Measurements from ENCODE around the gene P2RY12. TPM values are rescaled to one million over a fixed set of nuclear protein-coding genes. Genes with fewer than 3 reads are reported as not detected.

Gene P2RY12
- total and polyA plus RNA-seq, 2 of the 8 experiments (the other 6 are each of a cell fraction or from before 2014, with no cell fraction given): not detected

GRCh38 chr3:151428386-151428785 lies 43.8 kb upstream of the P2RY12 start:
- Histone ChIP-seq H2AFZ (ENCODE audit: low read length) (no peak overlapping the region), H4K20me1 (replicated peaks in 1 of 2; ENCODE audit: control insufficient read depth in 1 of 2, insufficient read depth in 2 of 2, low read length in 2 of 2) (no peaks in the 10 kb centered on the region), H2AK5ac (ENCODE audit: low read depth, low read length) (no peak overlapping the region), H3K4me3 (ENCODE audit: extremely low read depth in 1 of 4, insufficient read depth in 2 of 4, low read depth in 3 of 4, low read length in 4 of 4) (no peak overlapping the region), H3K4me1 (replicated peaks in 1 of 4; ENCODE audit: control insufficient read depth in 3 of 4, insufficient read depth in 4 of 4, low read length in 3 of 4) (peaks cover 0 to 11% (median 10%) of the 10 kb centered on the region in 4 experiments; a peak in 4 of 7 replicates), H3K18ac (ENCODE audit: extremely low read depth, low read length) (no peak overlapping the region), H3K27me3 (replicated peaks in 1 of 4; ENCODE audit: control insufficient read depth in 3 of 4, extremely low read depth in 1 of 4, insufficient read depth in 3 of 4, low read length in 3 of 4) (no peaks in the 10 kb centered on the region), H4K8ac (ENCODE audit: extremely low read depth, insufficient read depth, low read length) (no peak overlapping the region), H3K79me2 (ENCODE audit: control insufficient read depth in 1 of 2, insufficient read depth in 2 of 2, low read length in 2 of 2) (no peaks in the 10 kb centered on the region), H4K91ac (replicated peaks; ENCODE audit: insufficient read length, low read length) (no peak overlapping the region), H3K23ac (ENCODE audit: insufficient read length) (no peak overlapping the region), H3K4me2 (ENCODE audit: insufficient read depth in 1 of 2, low read depth in 2 of 2, low read length in 2 of 2) (no peak overlapping the region), H3K9me3 (ENCODE audit: insufficient read depth in 2 of 2, low read depth in 1 of 2, low read length in 1 of 2) (no peaks in the 10 kb centered on the region), H2BK120ac (replicated peaks; ENCODE audit: low read depth, low read length) (no peak overlapping the region), H2BK20ac (ENCODE audit: low read length) (no peak overlapping the region), H3K79me1 (ENCODE audit: low read depth, low read length) (no peaks in the 10 kb centered on the region; the same call in 1 of the 2 replicates), H2BK12ac (ENCODE audit: low read depth, low read length) (no peak overlapping the region), H4K5ac (ENCODE audit: insufficient read length, low read depth, low read length) (no peak overlapping the region), H3K56ac (replicated peaks; ENCODE audit: insufficient read length, low read depth, low read length) (no peak overlapping the region), H3K27ac (ENCODE audit: low read depth, low read length) (no peak overlapping the region), H2BK5ac (ENCODE audit: low read depth, low read length) (no peak overlapping the region), H3K36me3 (ENCODE audit: control insufficient read depth in 2 of 4, insufficient read depth in 4 of 4, low read length in 3 of 4) (peaks cover 0 to 5% (median 2%) of the 10 kb centered on the region in 4 experiments; a peak in 4 of 8 replicates), H3K23me2 (ENCODE audit: low read depth, low read length) (no peaks in the 10 kb centered on the region), H3K14ac (ENCODE audit: insufficient read length) (no peak overlapping the region), H3K9ac (replicated peaks in 1 of 4; ENCODE audit: extremely low read depth in 1 of 4, low read depth in 3 of 4, low read length in 3 of 4) (no peak overlapping the region), H3K4ac (replicated peaks; ENCODE audit: insufficient read length, low read depth, low read length) (no peak overlapping the region), H2BK15ac (ENCODE audit: low read length) (no peak overlapping the region)
- FAIRE-seq: no peak
- WGBS, 2 experiments (ENCODE audit: extremely low coverage in 1 of 2, insufficient coverage in 1 of 2, insufficient read length in 1 of 2, insufficient replicate concordance in 2 of 2, low coverage in 1 of 2, low lambda C conversion rate in 2 of 2, missing lambda C conversion rate in 1 of 2): 73% methylated on average over 2 of the region's 2 CpGs; no CpG with 5 or more reads in 1 of the 2 experiments
- DNase-seq (ENCODE audit: low read depth in 1 of 2, low spot score in 2 of 2): no peak
- ChIA-PET POLR2A (ENCODE audit: partially characterized antibody) (no interaction called here), CTCF (ENCODE audit: partially characterized antibody) (interaction anchor here (1.0 to 8.4 kb wide), 6 partner anchors 11 to 411 kb away, joined by 3 to 48 read pairs (median 4); no protein-coding TSS in a partner anchor)
- TF ChIP-seq TCF12 (IDR thresholded peaks at IDR 0.05; ENCODE audit: low read depth, low read length) (no peak), EGR1 (IDR thresholded peaks at IDR 0.05; ENCODE audit: borderline replicate concordance, low read depth, low read length) (no peak), BCL11A (IDR thresholded peaks at IDR 0.05; ENCODE audit: low read depth in 2 of 2, low read length in 2 of 2) (no peak), FOSL1 (IDR thresholded peaks at IDR 0.05; ENCODE audit: insufficient read depth, low read depth, low read length) (no peak), SP2 (IDR thresholded peaks at IDR 0.05; ENCODE audit: low read length) (no peak), GTF2F1 (IDR thresholded peaks at IDR 0.05; ENCODE audit: borderline replicate concordance, low read depth, low read length) (no peak), KDM5A (IDR thresholded peaks at IDR 0.05; ENCODE audit: low read length) (no peak), RAD21 (IDR thresholded peaks at IDR 0.05 in 1 of 2, conservative IDR thresholded peaks at IDR 0.05 in 1 of 2; ENCODE audit: low read depth in 2 of 2, low read length in 2 of 2) (no peak), CEBPB (IDR thresholded peaks at IDR 0.05; ENCODE audit: low read depth, low read length) (no peak), RFX5 (IDR thresholded peaks at IDR 0.05; ENCODE audit: borderline replicate concordance, low read depth, low read length) (no peak)

Measured in H1 (cell line).